Smooth muscle cell (in vitro differentiated cells): ENCODE measurements around the gene RAB40B. TPM values are rescaled to one million over a fixed set of nuclear protein-coding genes. Genes with fewer than 3 reads are reported as not detected.

Source experiments
- DNase-seq: peaks from one replicate; lab custom pipeline; 2025; ENCODE audit not compliant: unreplicated experiment; lab: John Stamatoyannopoulos, UW
- H2AFZ ChIP-seq: fragments of 200-600 bp; sonication (generic); 2 replicates; pipeline ENCODE4 v1.6.0; 2016; ENCODE audit warnings: antibody characterized with exemption, low read depth, mild to moderate bottlenecking
- H3F3A ChIP-seq: fragments of 200-600 bp; sonication (generic); 2 replicates; pipeline ENCODE4 v1.6.0; 2017; ENCODE audit warnings: antibody characterized with exemption, low read depth
- H3K27ac ChIP-seq: fragments of 200-600 bp; sonication (generic); 2 replicates; pipeline ENCODE4 v1.5.1; 2016; ENCODE audit warnings: low read depth, mild to moderate bottlenecking
- H3K27me3 ChIP-seq: fragments of 200-600 bp; sonication (generic); 2 replicates; pipeline ENCODE4 v1.6.1; 2016; ENCODE audit warnings: low read depth, mild to moderate bottlenecking
- H3K36me3 ChIP-seq: fragments of 200-600 bp; sonication (generic); 2 replicates; pipeline ENCODE4 v1.5.1; 2016; ENCODE audit warnings: low read depth
- H3K4me1 ChIP-seq: fragments of 200-600 bp; sonication (generic); 2 replicates; pipeline ENCODE4 v1.5.1; 2016; ENCODE audit warnings: low read depth
- H3K4me2 ChIP-seq: fragments of 200-600 bp; sonication (generic); 2 replicates; pipeline ENCODE4 v1.6.0; 2016; ENCODE audit warnings: mild to moderate bottlenecking
- H3K4me3 ChIP-seq: fragments of 200-600 bp; sonication (generic); 2 replicates; pipeline ENCODE4 v1.5.1; 2016; ENCODE audit warnings: mild to moderate bottlenecking
- H3K79me2 ChIP-seq: fragments of 200-600 bp; sonication (generic); 2 replicates; pipeline ENCODE4 v1.6.0; 2016; ENCODE audit warnings: low read depth, mild to moderate bottlenecking
- H3K9ac ChIP-seq: fragments of 200-600 bp; sonication (generic); 2 replicates; pipeline ENCODE4 v1.6.0; 2016; ENCODE audit warnings: low read depth
- H3K9me3 ChIP-seq: fragments of 200-600 bp; sonication (generic); replicated peaks from 2 replicates; pipeline ENCODE4 v1.5.1; 2016; ENCODE audit warnings: low read depth
- H4K20me1 ChIP-seq: fragments of 200-600 bp; sonication (generic); 2 replicates; pipeline ENCODE4 v1.6.0; 2016; ENCODE audit warnings: low read depth
- CTCF ChIP-seq: fragments of 200-600 bp; sonication (generic); IDR thresholded peaks from 2 replicates; pipeline ENCODE4 v1.5.1; 2017; ENCODE audit warnings: borderline replicate concordance, mild to moderate bottlenecking, antibody characterized with exemption; ENCODE audit not compliant: insufficient read depth, poor library complexity, severe bottlenecking
- WGBS: methylation state at CpG from one replicate; pipeline ENCODE4 v1.1.7; 2016; ENCODE audit warnings: low lambda C conversion rate; 5-methylcytosine and 5-hydroxymethylcytosine counted together
- polyA plus RNA-seq: library from polyadenylated mRNA; unstranded; fragments of >200 nt; fragmentation: Nextera tagmentation; extraction: Ambion mirVana; gene quantifications from 2 replicates; pipeline ENCODE4 v1.2.1, GENCODE V29; 2016
- total RNA-seq: library from RNA; depleted of rRNA; stranded (reverse); fragments of >200 nt; gene quantifications from 2 replicates; pipeline ENCODE4 v1.2.3, GENCODE V29; 2014

Gene RAB40B
- total and polyA plus RNA-seq, 2 experiments from 2014 or later = 12.0 to 16.0 TPM

- DNase-seq = no peak
- no peak for TF ChIP-seq CTCF
- Histone ChIP-seq H3K4me2 (no peak overlapping the region), H3K79me2 (no peaks in the 10 kb centered on the region), H3K4me1 (no peaks in the 10 kb centered on the region), H3K36me3 (no peaks in the 10 kb centered on the region), H4K20me1 (no peaks in the 10 kb centered on the region), H3K4me3 (no peak overlapping the region), H3K9me3 (no peaks in the 10 kb centered on the region), H3K27ac (no peak overlapping the region), H3K9ac (no peak overlapping the region), H3K27me3 (no peaks in the 10 kb centered on the region), H2AFZ (no peak overlapping the region), H3F3A (no peaks in the 10 kb centered on the region)
- WGBS = 75% methylated on average over 11 of the region's 22 CpGs
Measured at GRCh38 chr17:82614095-82614631, 84.3 kb downstream of the RAB40B start.

- Histone ChIP-seq H3F3A (no peaks in the 10 kb centered on the region), H3K79me2 (no peaks in the 10 kb centered on the region), H3K9ac (no peak overlapping the region), H3K9me3 (no peaks in the 10 kb centered on the region), H2AFZ (no peak overlapping the region), H3K4me3 (no peak overlapping the region), H3K4me1 (no peaks in the 10 kb centered on the region), H3K36me3 (no peaks in the 10 kb centered on the region), H3K4me2 (no peak overlapping the region), H3K27ac (no peak overlapping the region), H3K27me3 (no peaks in the 10 kb centered on the region), H4K20me1 (no peaks in the 10 kb centered on the region)
- WGBS = 89% methylated on average over 37 of the region's 37 CpGs
- TF ChIP-seq CTCF = no peak
- no peak for DNase-seq
Measured at GRCh38 chr17:82613283-82614094, 85.0 kb downstream of the RAB40B start.

GRCh38 chr17:82611140-82612058 lies 87.1 kb downstream of the RAB40B start:
- no peaks in the 10 kb centered on the region for H3F3A ChIP-seq
- H3K9me3 ChIP-seq = no peaks in the 10 kb centered on the region
- no peak for DNase-seq
- no peak for TF ChIP-seq CTCF
- no peaks in the 10 kb centered on the region for H3K4me1 ChIP-seq
- no peak overlapping the region for H2AFZ ChIP-seq
- 70% methylated on average over 21 of the region's 21 CpGs for WGBS
- no peaks in the 10 kb centered on the region for H4K20me1 ChIP-seq
- H3K27ac ChIP-seq = no peak overlapping the region
- no peaks in the 10 kb centered on the region for H3K27me3 ChIP-seq
- no peaks in the 10 kb centered on the region for H3K79me2 ChIP-seq
- no peak overlapping the region for H3K9ac ChIP-seq
- no peak overlapping the region for H3K4me3 ChIP-seq
- no peaks in the 10 kb centered on the region for H3K36me3 ChIP-seq
- H3K4me2 ChIP-seq = no peak overlapping the region
